Panc1 (cell line): ENCODE data around the gene JAKMIP3.

Source experiments
- POLR2AphosphoS5 ChIP-seq: IDR thresholded peaks from 2 replicates; pipeline ENCODE4 v1.6.1; 2012; ENCODE audit warnings: mild to moderate bottlenecking, low read depth, low read length, moderate library complexity
- TF ChIP-seq, protein P1 (sequence below): fragments of 450-650 bp; IDR thresholded peaks from 2 replicates; pipeline ENCODE4 v1.5.1; 2017; ENCODE audit warnings: mild to moderate bottlenecking

GRCh38 chr10:132066186-132066585 lies 440 bp downstream of the JAKMIP3 start:
- TF ChIP-seq, protein P1, sequence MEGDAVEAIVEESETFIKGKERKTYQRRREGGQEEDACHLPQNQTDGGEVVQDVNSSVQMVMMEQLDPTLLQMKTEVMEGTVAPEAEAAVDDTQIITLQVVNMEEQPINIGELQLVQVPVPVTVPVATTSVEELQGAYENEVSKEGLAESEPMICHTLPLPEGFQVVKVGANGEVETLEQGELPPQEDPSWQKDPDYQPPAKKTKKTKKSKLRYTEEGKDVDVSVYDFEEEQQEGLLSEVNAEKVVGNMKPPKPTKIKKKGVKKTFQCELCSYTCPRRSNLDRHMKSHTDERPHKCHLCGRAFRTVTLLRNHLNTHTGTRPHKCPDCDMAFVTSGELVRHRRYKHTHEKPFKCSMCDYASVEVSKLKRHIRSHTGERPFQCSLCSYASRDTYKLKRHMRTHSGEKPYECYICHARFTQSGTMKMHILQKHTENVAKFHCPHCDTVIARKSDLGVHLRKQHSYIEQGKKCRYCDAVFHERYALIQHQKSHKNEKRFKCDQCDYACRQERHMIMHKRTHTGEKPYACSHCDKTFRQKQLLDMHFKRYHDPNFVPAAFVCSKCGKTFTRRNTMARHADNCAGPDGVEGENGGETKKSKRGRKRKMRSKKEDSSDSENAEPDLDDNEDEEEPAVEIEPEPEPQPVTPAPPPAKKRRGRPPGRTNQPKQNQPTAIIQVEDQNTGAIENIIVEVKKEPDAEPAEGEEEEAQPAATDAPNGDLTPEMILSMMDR, result no peak
- no peak for TF ChIP-seq POLR2AphosphoS5
